ENCODE results near the gene LRRK1.

The LRRK1 gene

GRCh38 chr15:100909989-100910955 is 8.9 kb upstream of the LRRK1 start:
- no peak for DNase-seq (ENCODE audit: low spot score)

DNA sequence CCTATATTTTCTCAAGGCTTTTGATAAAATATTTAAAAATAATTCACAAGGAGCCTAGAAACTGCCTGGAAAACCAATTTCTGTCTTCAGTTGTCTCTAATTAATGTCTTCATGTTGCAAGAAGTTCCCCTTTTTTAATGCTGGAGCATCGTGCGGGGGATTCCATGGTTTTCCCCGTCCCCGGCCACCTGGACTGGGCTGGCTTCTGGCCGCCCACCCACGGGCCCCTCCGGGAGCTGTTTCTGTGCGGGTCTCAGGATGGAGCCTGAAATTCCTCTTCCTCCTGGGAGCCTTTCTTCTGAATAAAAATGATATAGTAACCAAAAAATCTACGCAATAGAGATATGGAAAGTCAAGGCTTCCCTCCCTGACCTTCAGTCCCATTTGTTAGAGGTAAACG is 8.1 kb upstream of the LRRK1 start:
- DNase-seq (ENCODE audit: low spot score) = no peak

GRCh38 chr15:100913961-100914360 is 5.2 kb upstream of the LRRK1 start:
- no peak for DNase-seq (ENCODE audit: low spot score)

DNA sequence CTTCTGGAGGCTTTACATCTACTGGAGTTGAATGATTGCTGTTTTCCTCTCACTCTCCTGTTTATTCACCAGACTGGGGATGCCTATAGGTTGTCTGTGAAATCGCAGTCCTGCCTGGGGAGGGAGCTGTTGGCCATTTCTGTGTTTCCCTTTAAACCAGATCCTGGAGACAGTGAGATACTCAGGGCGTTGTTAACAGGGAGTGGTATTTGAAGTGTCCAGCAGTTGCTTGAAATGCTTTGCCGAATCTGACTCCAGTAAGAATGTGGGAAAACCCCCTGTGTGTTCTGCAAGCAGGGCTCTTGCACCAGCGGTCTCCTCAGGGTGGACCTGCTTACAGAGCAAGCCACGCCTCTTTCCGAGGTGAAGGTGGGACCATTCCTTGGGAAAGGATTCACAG is 4.3 kb upstream of the LRRK1 start:
- no peak for DNase-seq (ENCODE audit: low spot score)

DNA sequence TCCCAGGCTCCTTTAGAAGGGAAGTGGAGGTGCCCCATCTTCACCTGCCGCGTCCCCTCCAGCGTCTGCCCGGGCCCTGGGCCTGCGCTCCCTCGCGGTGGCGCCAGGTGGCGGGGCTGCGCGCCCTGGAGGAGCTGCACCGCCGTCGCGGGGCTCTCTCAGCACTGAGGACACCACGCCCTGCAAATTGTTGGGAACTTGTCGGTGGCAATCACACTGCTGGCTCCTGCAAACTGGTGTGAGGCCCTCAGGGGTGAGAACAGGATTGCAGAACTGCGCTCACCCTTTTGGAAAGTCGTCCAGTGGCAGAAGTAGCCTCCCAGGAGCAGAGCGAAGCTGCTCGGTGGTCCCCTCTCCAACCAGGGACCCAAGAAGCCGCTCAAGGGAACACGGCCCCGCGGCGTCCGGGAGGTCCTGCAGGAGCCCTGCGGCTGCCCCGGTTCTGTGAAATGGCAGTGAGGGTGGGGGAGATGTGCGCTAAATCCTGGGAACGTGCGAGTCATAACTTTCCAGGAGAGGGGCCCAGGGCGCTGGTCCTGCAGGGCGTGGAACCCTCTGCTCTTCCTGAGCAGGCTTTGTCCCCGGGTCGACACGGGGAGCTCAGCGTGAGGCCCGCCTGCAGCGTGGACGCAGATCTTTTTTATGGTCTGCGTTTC is 995 bp upstream of the LRRK1 start:
- peak; percentile 95 for DNase-seq (ENCODE audit: low spot score)

- DNase-seq (ENCODE audit: low spot score) = peak; percentile 75
These were observed 586 bp downstream of the LRRK1 start for GRCh38 chr15:100919481-100920405.

DNA sequence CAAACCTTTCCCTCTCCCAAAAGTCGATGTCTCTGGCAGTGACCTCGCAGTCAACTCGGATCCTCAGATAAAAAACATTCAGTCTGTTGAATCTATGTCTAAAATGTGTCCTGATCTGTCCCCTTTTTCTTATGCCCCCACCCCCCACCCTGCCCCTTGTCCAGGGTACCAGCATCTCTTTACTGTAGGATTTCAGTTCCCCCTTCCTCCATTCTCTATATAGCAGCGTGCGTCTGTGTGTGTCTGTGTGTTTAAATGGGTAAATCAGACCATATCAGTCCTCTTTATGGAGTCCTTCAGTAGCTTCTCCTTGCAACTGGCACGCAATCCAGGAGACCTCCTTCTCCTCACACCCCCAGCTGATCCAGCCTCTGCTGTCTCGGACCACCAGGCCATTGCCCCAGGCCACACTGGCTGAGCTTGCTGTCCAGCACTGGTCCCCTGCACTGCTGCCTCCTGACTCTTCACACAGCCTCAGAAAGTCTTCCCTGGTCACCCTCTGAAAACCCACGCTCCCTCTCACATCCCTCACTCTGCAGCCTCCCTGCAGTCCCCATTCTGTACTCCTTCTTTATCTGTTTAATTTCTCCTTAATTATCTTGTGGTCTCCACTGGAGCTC is 1.5 kb downstream of the LRRK1 start:
- DNase-seq (ENCODE audit: low spot score) = no peak

GRCh38 chr15:100922192-100923040 is 3.3 kb downstream of the LRRK1 start:
- DNase-seq (ENCODE audit: low spot score) = no peak

- DNase-seq (ENCODE audit: low spot score) = no peak
These were observed 3.9 kb downstream of the LRRK1 start for GRCh38 chr15:100923076-100923475.

- no peak for DNase-seq (ENCODE audit: low spot score)
These were observed 4.7 kb downstream of the LRRK1 start for GRCh38 chr15:100923902-100924301.

GRCh38 chr15:100924436-100924835 is 5.3 kb downstream of the LRRK1 start:
- DNase-seq (ENCODE audit: low spot score) = no peak

DNA sequence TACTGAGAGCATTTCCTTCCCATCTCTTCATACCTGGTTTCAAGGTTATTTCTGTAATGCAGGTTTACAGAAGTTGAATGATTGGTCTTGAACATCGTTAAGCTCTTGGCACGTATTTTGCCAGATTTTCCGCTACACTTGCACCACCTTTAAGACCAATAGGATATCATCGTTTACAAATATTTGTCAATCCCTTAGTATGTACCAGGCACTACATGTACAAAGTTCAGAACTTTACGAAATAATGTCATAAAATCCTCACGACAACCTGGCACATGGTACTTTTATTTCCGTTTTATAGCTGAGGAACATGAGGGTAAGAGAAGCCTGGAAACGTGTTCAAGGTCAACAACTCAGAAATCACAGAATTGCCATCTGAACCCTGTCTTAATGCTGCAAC is 6.3 kb downstream of the LRRK1 start:
- no peak for DNase-seq (ENCODE audit: low spot score)

GRCh38 chr15:100926258-100926657 is 7.1 kb downstream of the LRRK1 start:
- no peak for DNase-seq (ENCODE audit: low spot score)

GRCh38 chr15:100926971-100927756 is 8.0 kb downstream of the LRRK1 start:
- no peak for DNase-seq (ENCODE audit: low spot score)

- DNase-seq (ENCODE audit: low spot score) = no peak
These were observed 9.6 kb downstream of the LRRK1 start for GRCh38 chr15:100928632-100929280.

DNA sequence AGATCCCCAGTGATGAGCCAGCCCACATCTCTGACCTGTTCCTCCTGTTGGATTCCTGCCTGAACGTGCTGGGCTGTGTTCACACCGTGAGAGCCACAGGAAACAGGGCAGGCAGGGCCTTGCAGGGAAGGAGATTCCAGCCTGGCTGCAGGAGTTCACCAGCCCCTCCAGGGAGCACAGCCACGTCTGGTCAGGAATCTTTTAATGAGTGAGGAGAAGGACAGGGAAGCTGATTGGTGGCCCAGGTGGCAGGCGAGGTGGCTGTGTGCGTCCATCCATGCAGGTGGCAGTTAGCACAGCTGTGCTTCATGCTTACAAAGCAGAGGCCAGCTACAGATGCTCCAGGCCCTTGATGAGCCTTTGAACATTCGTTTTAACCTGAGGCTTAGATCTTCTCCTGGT is 10.5 kb downstream of the LRRK1 start:
- DNase-seq (ENCODE audit: low spot score) = no peak

- no peak for DNase-seq (ENCODE audit: low spot score)
These were observed 11.2 kb downstream of the LRRK1 start for GRCh38 chr15:100930306-100930848.

DNA sequence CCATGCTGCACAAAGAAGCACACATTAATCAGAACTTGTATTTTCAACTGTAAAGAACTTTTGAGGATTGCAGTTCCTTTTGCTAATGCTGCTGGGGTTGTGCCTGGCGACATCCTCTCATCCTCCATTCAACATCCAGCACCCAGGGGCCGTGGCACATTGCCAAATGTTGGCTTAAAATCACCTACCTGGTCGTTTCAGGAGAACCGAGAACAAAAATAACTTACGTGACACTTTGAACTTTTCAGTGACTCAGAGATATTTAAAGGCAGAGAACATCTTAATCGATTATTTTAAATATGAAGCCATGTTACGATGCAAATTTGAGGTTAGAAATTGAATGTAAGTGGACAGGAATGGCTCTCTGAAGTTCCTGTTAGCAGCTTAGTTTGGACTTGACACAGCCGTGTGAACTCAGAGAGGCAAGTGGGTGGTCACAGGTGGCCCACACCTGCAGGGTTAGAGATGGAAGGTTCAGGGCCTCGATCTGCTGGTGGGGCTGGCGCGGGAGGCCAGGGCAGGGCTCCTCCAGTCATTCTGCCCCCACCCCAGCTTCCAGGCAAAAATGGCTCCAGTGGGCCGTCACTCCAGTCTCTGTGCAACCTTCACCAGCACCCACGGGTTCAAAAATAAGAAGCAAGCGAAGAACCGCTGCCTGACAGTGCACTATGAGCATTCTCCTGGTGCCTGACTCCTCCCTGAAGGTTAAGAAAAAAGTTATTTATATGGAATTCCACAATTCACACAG is 12.2 kb downstream of the LRRK1 start:
- DNase-seq (ENCODE audit: low spot score) = no peak
